OCI-LY3 (cell line): Measurements from ENCODE around the gene DNAJC28.
"Not testable (repeated sequence)": the region's sequence is repeated elsewhere in the genome, so short reads cannot be mapped to it uniquely, and the experiment has no call there.

Experiments
- H2AFZ ChIP-seq: fragments of 200-600, 300-600 bp; shearing (Covaris generic); 2 replicates; pipeline ENCODE4 v1.6.0; 2014; ENCODE audit warnings: antibody characterized with exemption, low read depth, low read length
- H3K27ac ChIP-seq: fragments of 200-600, 300-600 bp; sonication (generic); 2 replicates; pipeline ENCODE4 v1.5.1; 2014; ENCODE audit warnings: mild to moderate bottlenecking, low read length, moderate library complexity, mixed read lengths
- H3K27me3 ChIP-seq: fragments of 200-600, 300-600 bp; sonication (generic); 2 replicates; pipeline ENCODE4 v1.6.1; 2014; ENCODE audit warnings: low read depth, low read length, mixed read lengths
- H3K36me3 ChIP-seq: fragments of 200-600, 300-600 bp; sonication (generic); replicated peaks from 2 replicates; pipeline ENCODE3; 2014; ENCODE audit warnings: low read depth, low read length, mixed read lengths
- H3K4me1 ChIP-seq: fragments of 300-600, 200-600 bp; sonication (generic); 2 replicates; pipeline ENCODE4 v1.6.1; 2014; ENCODE audit warnings: low read length, mixed read lengths
- H3K4me2 ChIP-seq: fragments of 200-600, 300-600 bp; sonication (generic); 2 replicates; pipeline ENCODE4 v1.6.1; 2014; ENCODE audit warnings: low read length, mixed read lengths
- H3K4me3 ChIP-seq: fragments of 300-600, 200-600 bp; sonication (generic); 2 replicates; pipeline ENCODE4 v1.5.1; 2014; ENCODE audit warnings: antibody characterized with exemption, mild to moderate bottlenecking, low read length, moderate library complexity
- H3K79me2 ChIP-seq: fragments of 300-600, 200-600 bp; shearing (Covaris generic); 2 replicates; pipeline ENCODE4 v1.6.1; 2014; ENCODE audit warnings: mild to moderate bottlenecking, low read length, mixed read lengths
- H3K9ac ChIP-seq: fragments of 300-600, 200-600 bp; shearing (Covaris generic); 2 replicates; pipeline ENCODE4 v1.6.0; 2014; ENCODE audit warnings: mild to moderate bottlenecking, low read length, moderate library complexity
- H3K9me3 ChIP-seq: fragments of 200-600, 300-600 bp; shearing (Covaris generic); 2 replicates; pipeline ENCODE4 v1.6.1; 2014; ENCODE audit warnings: low read length, mixed read lengths; ENCODE audit not compliant: insufficient read depth
- H4K20me1 ChIP-seq: fragments of 200-600, 300-600 bp; sonication (generic); 2 replicates; pipeline ENCODE4 v1.6.1; 2016; ENCODE audit warnings: low read length, mixed read lengths; ENCODE audit not compliant: insufficient read depth
- EZH2phosphoT487 ChIP-seq: fragments of 200-600 bp; shearing (Covaris generic); IDR thresholded peaks from 2 replicates; pipeline ENCODE4 v1.6.1; 2018; ENCODE audit warnings: antibody characterized with exemption, mixed run types, low read depth
- TF ChIP-seq, protein P1 (sequence below): fragments of 200-600, 300-600 bp; sonication (generic); IDR thresholded peaks from 2 replicates; pipeline ENCODE4 v1.5.1; 2014; ENCODE audit warnings: antibody characterized with exemption, low read length, low read depth

Gene DNAJC28

DNA sequence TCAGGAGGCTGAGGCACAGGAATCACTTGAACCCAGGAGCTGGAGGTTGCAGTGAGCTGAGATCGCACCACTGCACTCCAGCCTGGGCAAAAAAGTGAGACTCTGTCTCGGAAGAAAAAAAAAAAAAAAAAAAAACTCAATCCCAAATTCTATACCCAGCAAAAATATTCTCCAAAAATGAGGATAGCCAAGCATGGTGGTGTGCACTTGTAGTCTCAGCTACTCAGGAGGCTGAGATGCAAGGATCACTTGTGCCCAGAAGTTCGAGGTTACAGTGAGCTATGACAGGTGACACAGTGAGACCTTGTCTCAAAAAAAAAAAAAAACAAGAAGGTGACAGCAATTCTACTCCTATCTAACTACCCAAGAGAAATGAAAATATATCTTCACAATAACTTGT, 18.2 kb downstream of the DNAJC28 start:
- no peak overlapping the region for H3K4me3 ChIP-seq
- no peak for TF ChIP-seq EZH2phosphoT487
- TF ChIP-seq, protein P1, sequence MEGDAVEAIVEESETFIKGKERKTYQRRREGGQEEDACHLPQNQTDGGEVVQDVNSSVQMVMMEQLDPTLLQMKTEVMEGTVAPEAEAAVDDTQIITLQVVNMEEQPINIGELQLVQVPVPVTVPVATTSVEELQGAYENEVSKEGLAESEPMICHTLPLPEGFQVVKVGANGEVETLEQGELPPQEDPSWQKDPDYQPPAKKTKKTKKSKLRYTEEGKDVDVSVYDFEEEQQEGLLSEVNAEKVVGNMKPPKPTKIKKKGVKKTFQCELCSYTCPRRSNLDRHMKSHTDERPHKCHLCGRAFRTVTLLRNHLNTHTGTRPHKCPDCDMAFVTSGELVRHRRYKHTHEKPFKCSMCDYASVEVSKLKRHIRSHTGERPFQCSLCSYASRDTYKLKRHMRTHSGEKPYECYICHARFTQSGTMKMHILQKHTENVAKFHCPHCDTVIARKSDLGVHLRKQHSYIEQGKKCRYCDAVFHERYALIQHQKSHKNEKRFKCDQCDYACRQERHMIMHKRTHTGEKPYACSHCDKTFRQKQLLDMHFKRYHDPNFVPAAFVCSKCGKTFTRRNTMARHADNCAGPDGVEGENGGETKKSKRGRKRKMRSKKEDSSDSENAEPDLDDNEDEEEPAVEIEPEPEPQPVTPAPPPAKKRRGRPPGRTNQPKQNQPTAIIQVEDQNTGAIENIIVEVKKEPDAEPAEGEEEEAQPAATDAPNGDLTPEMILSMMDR = no peak
- no peak overlapping the region for H3K4me2 ChIP-seq
- H3K27ac ChIP-seq = no peak overlapping the region
- peaks cover 2% of the 10 kb centered on the region; the same call in 1 of the 2 replicates for H3K4me1 ChIP-seq
- H3K27me3 ChIP-seq = no peaks in the 10 kb centered on the region
- no peaks in the 10 kb centered on the region for H3K9me3 ChIP-seq
- no peaks in the 10 kb centered on the region for H4K20me1 ChIP-seq
- H2AFZ ChIP-seq = no peak overlapping the region
- H3K9ac ChIP-seq = no peak overlapping the region
- no peaks in the 10 kb centered on the region for H3K36me3 ChIP-seq
- H3K79me2 ChIP-seq = 0 out of 2 replicates have a peak, but pooled peaks cover 3% of the 10 kb centered on the region

DNA sequence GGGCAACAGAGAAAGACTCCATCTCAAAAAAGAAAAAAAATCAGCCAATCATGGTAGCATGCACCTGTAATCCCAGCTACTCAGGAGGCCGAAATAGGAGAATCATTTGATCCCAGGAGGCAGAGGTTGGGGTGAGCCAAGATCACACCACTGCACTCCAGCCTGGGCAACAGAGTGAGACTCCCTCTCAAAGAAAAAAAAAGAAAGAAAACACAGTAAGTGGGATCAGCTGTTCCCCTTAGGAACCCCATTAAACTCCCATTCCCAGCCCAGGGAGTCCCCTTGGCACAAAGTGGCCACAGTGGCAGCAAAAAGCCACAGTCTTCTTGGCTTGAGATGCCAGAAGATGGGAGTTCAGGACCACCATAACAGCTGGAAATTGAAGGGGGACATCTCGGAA, 20.8 kb downstream of the DNAJC28 start:
- Histone ChIP-seq H3K9me3 (no peaks in the 10 kb centered on the region), H3K27ac (no peak overlapping the region), H3K36me3 (no peaks in the 10 kb centered on the region), H3K9ac (no peak overlapping the region), H4K20me1 (no peaks in the 10 kb centered on the region), H2AFZ (no peak overlapping the region), H3K27me3 (no peaks in the 10 kb centered on the region), H3K4me1 (no peaks in the 10 kb centered on the region), H3K4me3 (no peak overlapping the region), H3K79me2 (no peaks in the 10 kb centered on the region), H3K4me2 (no peak overlapping the region)
- TF ChIP-seq, protein P1 = no peak

DNA sequence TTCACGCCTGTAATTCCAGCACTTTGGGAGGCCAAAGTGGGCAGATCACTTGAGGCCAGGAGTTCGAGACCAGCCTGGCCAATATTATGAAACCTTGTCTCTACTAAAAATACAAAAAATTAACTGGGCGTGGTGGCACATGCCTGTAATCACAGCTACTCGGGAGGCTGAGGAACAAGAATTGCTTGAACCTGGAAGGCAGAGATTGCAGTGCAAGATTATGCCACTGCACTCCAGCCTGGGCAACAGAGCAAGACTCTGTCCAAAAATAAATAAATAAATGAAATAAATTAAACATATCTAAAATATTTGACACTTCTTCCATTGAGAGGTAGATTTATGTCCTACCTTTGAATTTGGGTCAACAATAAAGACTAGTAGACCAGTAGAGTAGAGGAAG, 22.3 kb downstream of the DNAJC28 start:
- H3K36me3 ChIP-seq, H3K9ac ChIP-seq, H3K4me3 ChIP-seq, H3K4me1 ChIP-seq, H3K27me3 ChIP-seq, H3K4me2 ChIP-seq, H3K27ac ChIP-seq, H3K79me2 ChIP-seq, H2AFZ ChIP-seq, H3K9me3 ChIP-seq, H4K20me1 ChIP-seq: not testable (repeated sequence)

DNA sequence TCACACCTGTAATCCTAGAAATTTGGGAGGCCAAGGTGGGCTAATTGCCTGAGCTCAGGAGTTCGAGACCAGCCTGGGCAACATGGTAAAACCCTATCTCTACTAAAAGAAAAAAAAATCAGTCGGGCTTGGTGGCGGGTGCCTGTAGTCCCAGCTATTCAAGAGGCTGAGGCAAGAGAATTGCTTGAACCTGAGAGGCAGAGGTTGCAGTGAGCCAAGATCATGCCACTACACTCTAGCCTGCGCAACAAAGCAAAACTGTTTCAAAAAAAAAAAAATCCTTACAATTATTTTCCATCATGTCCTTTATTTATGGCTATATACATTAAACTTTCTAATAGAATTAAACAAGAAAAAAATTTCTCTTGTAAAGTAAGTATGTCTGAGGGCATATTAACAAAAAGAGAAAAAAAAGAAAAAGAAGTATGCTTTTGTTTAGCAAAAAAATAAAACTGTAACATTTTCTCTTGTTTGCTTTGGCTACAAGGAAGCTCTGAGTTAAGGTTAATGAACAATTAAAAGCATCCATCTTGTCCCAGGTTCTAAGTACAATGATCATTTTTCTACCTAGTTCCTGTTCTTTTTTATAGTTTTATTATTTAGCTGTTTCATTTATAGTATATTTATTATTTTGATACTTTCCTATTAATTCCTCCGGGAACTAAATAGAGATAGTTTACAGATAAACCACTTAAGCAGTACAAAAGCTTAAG, 29.8 kb downstream of the DNAJC28 start:
- no peak overlapping the region for H2AFZ ChIP-seq
- H3K4me3 ChIP-seq = no peak overlapping the region
- TF ChIP-seq, protein P1 = no peak
- no peak for TF ChIP-seq EZH2phosphoT487
- H4K20me1 ChIP-seq = no peaks in the 10 kb centered on the region
- H3K9me3 ChIP-seq = no peaks in the 10 kb centered on the region
- no peak overlapping the region for H3K4me2 ChIP-seq
- H3K36me3 ChIP-seq = no peaks in the 10 kb centered on the region
- H3K79me2 ChIP-seq = no peaks in the 10 kb centered on the region
- H3K27ac ChIP-seq = no peak overlapping the region
- H3K27me3 ChIP-seq = no peaks in the 10 kb centered on the region
- H3K4me1 ChIP-seq = no peaks in the 10 kb centered on the region
- no peak overlapping the region for H3K9ac ChIP-seq
